Medulla oblongata (tissue), 1 donor: ENCODE results near the gene SERPINB10.

Experiments used
- DNase-seq: peaks from one replicate; pipeline ENCODE4 v3.0.0-alpha.2; 2015; ENCODE audit errors: extremely low spot score

The SERPINB10 gene

DNA sequence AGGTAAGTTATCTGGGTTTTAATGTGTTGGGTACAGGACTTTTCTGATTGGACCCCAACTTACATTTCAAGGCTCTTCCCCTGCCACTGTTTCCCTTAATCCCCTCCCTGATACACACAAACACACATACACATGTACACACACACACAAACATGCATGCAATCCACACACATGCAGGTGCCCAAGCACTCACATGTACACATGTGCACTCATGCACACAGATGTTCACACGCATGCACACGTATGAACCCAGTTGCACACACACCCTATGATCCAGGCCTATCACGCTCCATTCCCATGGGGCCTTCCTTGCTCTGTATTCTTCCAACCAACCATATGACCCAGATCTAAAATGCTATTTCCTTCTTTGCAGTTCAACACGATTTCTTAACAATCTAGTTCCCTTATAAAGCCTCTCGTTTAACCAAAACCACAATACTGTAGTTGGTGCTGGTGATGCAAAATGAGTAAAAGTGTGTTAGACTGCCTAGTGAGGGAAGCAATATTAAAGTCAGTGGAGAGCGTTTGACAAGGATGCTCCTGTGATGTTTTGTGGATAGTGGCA lies 73.2 kb downstream of the SERPINB10 start:
- DNase-seq: peak; percentile 58

GRCh38 chr18:63981719-63982118 lies 74.0 kb downstream of the SERPINB10 start:
- no peak for DNase-seq

GRCh38 chr18:63982361-63982760 lies 74.6 kb downstream of the SERPINB10 start:
- DNase-seq: no peak
